ENCODE data around the gene KRR1. TPM values are rescaled to one million over a fixed set of nuclear protein-coding genes. Genes with fewer than 3 reads are reported as not detected.
"Not testable (repeated sequence)": the region's sequence is repeated elsewhere in the genome, so short reads cannot be mapped to it uniquely, and the experiment has no call there.

The KRR1 gene
- total RNA-seq, 1 donor, result 10.0 TPM

- peak in 1 of 3 donors; percentile 65 for DNase-seq (ENCODE audit: low read depth in 2 of 3, low spot score in 2 of 3)
These were observed 31.4 kb downstream of the KRR1 start for GRCh38 chr12:75479963-75480461.

- peak; percentile 52 to 79 (median 69) for DNase-seq (ENCODE audit: low read depth in 2 of 3, low spot score in 2 of 3)
These were observed 33.2 kb downstream of the KRR1 start for GRCh38 chr12:75478116-75478794.

DNA sequence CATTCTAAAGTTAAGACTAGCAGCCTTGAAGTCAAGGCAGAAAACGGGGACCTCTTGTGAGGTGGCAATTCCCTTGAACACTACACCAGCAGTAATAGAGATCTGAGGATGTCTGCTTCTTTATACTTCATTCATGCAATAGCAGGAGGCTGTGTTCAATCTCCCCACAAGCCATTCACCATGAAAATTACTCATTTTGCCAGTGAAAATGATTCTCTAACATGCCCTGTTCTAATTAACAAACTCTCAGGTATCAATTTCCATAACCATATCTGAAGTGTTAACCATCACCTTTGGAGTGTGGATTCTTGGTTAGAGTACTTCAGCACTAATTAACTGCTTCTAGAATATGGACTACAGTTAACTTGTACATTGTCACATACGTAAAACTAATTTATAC is 34.3 kb downstream of the KRR1 start:
- no peak for DNase-seq (ENCODE audit: low read depth in 2 of 3, low spot score in 2 of 3)

- DNase-seq (ENCODE audit: low read depth in 2 of 3, low spot score in 2 of 3), result no peak
These were observed 35.3 kb downstream of the KRR1 start for GRCh38 chr12:75476071-75476470.

DNA sequence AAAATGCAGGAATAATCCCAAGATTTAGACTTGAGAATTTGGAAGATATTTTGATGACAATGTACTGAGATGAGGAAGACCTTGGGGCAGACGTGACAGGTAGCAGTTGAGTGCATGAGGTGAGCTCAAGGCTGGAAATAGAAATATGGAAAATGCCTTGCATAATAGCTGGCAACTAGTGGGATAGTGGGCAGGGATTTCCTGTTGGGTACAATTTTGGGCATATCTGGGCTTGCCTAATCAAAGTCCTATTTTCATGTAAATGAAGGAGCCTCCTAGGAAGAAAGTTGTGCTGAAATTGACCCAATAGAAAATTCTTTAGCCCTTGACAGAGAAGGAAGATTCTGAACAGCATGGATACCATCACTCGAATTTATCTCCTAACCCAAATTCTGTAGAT is 37.3 kb downstream of the KRR1 start:
- DNase-seq (ENCODE audit: low read depth in 2 of 3, low spot score in 2 of 3), result no peak

DNA sequence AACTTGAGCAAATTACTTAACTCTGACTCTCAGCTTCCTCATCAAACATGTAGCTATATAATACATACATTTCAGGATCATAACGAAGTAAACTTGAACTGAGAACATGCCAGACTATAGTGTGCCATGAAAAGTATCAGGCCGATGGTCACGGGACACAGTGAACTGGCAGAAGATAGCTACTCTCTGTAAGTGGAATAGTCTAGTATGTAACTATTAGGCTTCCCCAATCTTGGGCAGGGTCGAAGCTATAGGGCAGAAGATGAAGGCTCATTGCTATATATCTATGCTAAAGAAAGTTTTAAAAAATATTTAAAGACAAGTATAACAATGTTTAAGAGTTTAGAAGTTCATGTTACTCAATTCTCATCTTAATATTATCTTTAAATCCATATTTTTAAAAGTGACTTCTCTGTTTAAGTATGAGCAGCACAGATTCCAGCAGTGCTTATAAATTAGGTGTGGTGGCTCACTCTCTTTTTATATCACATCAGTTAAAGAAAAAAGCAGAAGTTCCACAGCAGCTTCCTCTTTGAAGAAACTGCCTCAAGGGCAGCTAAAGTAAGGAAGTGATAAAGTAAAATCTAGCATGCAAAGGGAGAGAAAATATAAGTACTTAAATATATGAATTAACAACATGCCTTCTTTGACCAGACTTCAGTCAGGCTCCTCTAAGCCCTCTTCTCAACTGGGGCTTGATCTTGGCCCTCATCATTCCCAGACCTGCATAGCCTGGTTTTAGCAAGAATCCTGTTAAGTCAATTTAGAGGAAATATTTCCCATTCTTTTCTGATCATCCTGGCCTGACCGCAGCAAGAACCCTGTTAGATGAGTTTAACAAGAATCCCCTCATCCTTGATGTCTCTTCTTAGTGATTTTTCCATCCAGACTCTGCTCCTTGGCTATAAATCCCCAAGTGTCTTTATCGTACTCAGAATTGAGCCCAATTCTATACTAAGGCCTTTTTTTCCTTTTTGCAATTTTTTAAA is 39.2 kb downstream of the KRR1 start:
- peak in 2 of 3 donors; percentile 72 to 90 for DNase-seq (ENCODE audit: low read depth in 2 of 3, low spot score in 2 of 3)

GRCh38 chr12:75460204-75460603 is 51.2 kb downstream of the KRR1 start:
- no peak for DNase-seq (ENCODE audit: low read depth in 2 of 3, low spot score in 2 of 3)

- no peak for DNase-seq (ENCODE audit: low read depth in 2 of 3, low spot score in 2 of 3)
These were observed 51.7 kb downstream of the KRR1 start for GRCh38 chr12:75459755-75460154.

DNA sequence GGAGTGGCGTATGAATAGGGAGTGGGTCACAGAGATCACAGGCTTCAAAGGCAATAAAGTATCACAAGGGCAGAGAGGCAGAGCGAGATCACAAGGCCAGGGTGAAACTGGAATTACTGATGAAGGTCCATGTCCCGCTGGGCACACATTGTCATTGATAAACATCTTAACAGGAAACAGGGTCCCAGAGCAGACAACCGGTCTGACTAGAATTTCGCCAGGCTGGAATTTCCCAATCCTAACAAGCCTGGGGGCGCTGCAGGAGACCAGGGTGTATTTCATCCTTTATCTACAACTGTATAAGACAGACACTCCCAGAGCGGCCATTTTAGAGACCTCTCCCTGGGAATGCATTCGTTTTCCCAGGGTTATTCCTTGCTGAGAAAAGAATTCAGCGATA is 53.5 kb downstream of the KRR1 start:
- peak in 1 of 3 donors; percentile 16 for DNase-seq (ENCODE audit: low read depth in 2 of 3, low spot score in 2 of 3)

GRCh38 chr12:75457191-75457590 is 54.2 kb downstream of the KRR1 start:
- DNase-seq (ENCODE audit: low read depth in 2 of 3, low spot score in 2 of 3), result peak in 1 of 3 donors; percentile 65

GRCh38 chr12:75455839-75456238 is 55.6 kb downstream of the KRR1 start:
- DNase-seq (ENCODE audit: low read depth in 2 of 3, low spot score in 2 of 3), result no peak

- no peak for DNase-seq (ENCODE audit: low read depth in 2 of 3, low spot score in 2 of 3)
These were observed 58.6 kb downstream of the KRR1 start for GRCh38 chr12:75452675-75453330.

- DNase-seq (ENCODE audit: low read depth in 2 of 3, low spot score in 2 of 3), result no peak
These were observed 63.6 kb downstream of the KRR1 start for GRCh38 chr12:75447691-75448393.

DNA sequence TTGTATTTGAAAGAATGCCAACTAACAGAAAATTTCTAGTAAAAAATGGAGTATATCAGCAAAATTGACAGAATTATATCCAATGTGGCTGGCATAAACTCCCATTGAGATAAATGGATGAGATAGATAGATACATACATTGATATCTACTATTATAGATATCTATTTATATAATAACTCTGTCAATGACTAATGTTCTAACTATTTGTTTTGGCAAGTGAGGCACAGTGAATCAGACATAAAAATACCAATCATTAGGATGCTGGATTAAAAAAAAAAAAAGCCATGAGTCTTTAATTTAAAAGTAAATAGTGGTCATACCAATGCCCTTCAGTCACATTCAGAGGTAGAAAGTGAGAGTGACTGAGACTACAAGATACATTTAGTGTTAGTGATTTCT is 64.6 kb downstream of the KRR1 start:
- no peak for DNase-seq (ENCODE audit: low read depth in 2 of 3, low spot score in 2 of 3)

GRCh38 chr12:75445137-75445507 is 66.3 kb downstream of the KRR1 start:
- DNase-seq (ENCODE audit: low read depth in 2 of 3, low spot score in 2 of 3), result not testable (repeated sequence)

DNA sequence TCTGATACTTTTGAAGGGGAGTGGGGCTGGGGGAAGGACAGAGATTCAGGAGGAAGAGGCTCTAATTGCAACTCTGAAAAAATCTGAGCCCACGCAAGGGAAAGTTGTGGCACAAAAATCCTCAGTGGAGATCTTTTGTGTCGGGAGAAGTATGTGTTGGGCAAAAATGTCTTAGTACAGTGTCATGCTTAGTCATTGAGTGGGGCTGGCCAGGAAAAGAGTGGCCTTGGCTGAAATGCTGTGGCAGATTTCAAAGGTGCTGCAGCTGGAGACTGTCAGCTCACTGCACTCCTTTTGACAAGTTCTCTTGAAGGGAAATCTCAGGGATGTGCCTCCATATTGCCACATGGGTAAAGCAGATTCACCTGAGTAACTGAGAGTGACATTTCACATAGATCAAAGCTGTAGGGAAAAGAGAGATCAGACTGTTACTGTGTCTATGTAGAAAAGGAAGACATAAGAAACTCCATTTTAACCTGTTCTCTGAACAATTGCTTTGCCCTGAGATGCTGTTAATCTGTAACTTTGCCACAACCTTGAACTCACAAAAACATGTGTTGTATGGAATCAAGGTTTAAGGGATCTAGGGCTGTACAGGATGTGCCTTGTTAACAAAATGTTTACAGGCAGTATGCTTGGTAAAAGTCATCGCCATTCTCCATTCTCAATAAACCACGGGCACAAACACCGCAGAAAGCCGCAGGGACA is 66.8 kb downstream of the KRR1 start:
- peak in 1 of 3 donors; percentile 25 for DNase-seq (ENCODE audit: low read depth in 2 of 3, low spot score in 2 of 3)

- no peak for DNase-seq (ENCODE audit: low read depth in 2 of 3, low spot score in 2 of 3)
These were observed 67.7 kb downstream of the KRR1 start for GRCh38 chr12:75443709-75444108.

- not testable (repeated sequence) for DNase-seq (ENCODE audit: low read depth in 2 of 3, low spot score in 2 of 3)
These were observed 69.0 kb downstream of the KRR1 start for GRCh38 chr12:75442454-75442853.

GRCh38 chr12:75441687-75442449 is 69.5 kb downstream of the KRR1 start:
- DNase-seq (ENCODE audit: low read depth in 2 of 3, low spot score in 2 of 3), result not testable (repeated sequence)

All from hematopoietic multipotent progenitor cell (in vitro differentiated cells).